Ramos (cell line): ENCODE data around the gene DGCR2.
"Not testable (repeated sequence)": the region's sequence is repeated elsewhere in the genome, so short reads cannot be mapped to it uniquely, and the experiment has no call there.

Experiments
- in situ Hi-C: fragments of 300-500 bp; cut with MboI; formaldehyde crosslinking; loops from one replicate; pipeline ENCODE4 v1.14.3; 2022; ENCODE audit warnings: low sequenced_read_pairs; ENCODE audit not compliant: unreplicated experiment

The DGCR2 gene

DNA sequence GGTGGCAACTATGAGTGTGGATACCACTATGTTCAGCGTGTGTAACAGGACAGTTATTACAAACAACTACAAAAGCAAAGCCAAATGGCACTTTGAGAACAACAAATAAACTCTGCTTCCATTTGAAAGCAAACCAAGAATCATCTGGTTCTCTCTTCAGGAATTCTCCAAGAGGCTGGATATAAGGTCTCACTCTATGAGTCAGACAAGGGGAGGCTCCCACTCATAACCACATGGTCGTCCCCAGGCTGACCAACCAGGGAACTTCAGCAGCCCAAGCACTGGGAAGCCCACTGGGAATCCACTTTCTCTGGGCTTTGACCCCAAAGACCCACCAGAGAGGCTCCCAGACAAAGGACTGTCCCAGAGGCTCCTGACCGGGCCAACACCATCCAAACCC lies 35.3 kb downstream of the DGCR2 start:
- in situ Hi-C loops, result no loop called here

DNA sequence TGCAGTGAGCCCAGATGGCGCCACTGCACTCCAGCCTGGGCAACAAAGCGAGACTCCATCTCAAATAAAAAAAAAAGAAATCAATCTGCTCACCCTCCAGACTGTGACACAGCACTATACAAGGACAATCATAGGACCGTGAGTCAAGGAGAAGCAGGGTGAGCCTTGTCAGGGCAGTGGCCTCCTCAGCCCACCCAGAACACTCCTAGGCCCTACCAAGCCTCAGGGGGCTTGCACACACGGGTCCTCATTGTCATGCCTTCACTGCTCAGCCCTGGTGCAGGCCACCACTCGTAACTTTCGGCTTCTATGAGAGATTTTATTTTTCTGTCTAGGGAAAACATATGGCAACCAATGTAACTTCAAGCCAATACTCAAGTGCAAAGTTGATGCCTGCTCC lies 35.8 kb downstream of the DGCR2 start:
- in situ Hi-C loops, result no loop called here

DNA sequence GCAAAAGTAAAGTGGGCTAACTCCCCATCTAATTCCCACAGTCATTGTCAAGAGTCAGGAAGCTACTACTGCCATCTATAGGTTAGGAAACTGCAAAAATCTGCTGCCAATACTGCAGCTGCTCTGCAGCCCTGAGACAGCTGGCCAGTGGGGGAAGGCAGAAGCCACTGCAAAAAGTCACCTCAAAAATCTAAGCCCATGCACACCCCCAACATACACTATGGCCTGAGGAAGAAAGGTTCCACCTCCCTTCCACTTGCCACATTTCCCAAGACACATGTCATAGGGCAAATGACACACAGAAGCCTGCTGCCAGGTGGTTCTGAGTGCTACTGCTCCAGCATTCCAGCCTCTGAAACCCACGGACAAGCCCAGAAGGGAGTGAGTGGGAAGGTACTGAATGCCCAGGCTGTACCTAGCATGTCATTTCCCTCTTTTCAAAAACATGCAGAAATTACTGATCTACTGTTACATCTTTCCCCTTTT lies 36.9 kb downstream of the DGCR2 start:
- in situ Hi-C loops, result no loop called here

DNA sequence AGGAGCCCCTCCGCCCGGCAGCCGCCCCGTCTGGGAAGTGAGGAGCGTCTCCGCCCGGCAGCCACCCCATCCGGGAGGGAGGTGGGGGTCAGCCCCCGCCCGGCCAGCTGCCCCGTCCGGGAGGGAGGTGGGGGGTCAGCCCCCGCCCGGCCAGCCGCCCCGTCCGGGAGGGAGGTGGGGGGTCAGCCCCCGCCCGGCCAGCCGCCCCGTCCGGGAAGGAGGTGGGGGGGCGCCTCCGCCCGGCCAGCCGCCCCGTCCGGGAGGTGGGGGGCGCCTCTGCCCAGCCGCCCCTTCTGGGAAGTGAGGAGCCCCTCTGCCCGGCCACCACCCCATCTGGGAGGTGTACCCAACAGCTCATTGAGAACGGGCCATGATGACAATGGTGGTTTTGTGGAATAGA lies 37.6 kb downstream of the DGCR2 start:
- in situ Hi-C loops, result not testable (repeated sequence)

DNA sequence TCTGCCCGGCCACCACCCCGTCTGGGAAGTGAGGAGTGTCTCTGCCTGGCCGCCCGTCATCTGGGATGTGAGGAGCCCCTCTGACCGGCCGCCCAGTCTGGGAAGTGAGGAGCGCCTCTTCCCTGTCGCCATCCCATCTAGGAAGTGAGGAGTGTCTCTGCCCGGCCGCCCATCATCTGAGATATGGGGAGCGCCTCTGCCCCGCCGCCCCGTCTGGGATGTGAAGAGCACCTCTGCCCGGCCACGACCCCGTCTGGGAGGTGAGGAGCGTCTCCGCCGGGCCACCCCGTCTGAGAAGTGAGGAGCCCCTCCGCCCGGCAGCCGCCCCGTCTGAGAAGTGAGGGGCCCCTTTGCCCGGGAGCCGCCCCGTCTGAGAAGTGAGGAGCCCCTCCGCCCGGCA lies 38.1 kb downstream of the DGCR2 start:
- in situ Hi-C loops, result not testable (repeated sequence)

DNA sequence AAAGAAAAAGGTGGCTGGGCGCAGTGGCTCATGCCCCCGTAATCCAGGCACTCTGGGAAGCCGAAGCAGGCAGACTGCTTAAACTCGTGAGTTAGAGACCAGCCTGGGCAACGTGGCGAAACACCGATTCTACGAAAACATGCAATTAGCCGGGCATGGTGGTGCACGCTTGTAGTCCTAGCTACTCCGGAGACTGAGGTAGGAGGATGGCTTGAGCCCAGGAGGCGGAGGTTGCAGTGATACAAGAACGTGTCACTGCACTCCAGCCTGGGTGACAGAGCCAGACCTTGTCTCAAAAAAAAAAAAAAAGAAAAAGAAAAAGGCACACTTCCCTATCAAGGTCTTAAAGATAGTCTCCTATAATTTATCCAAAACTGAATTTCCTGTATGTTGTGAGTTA lies 39.4 kb downstream of the DGCR2 start:
- in situ Hi-C loops, result no loop called here

DNA sequence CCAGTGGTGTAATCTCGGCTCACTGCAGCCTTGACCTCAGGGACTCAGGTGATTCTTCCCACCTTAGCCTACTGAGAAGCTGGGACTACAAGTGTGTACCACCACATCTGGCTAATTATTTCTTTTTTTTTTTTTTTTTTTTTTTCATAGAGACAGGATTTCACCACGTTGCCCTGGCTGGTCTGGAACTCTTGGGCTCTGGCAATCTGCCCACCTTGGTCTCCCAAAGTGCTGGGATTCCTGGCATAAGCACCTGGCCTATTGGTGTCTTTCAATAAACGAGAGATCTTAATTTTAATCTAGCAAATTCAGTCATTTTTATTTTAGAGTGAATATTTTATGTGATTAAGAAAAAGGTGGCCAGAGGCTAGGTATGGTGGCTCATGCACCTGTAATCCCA lies 40.1 kb downstream of the DGCR2 start:
- in situ Hi-C loops, result no loop called here

DNA sequence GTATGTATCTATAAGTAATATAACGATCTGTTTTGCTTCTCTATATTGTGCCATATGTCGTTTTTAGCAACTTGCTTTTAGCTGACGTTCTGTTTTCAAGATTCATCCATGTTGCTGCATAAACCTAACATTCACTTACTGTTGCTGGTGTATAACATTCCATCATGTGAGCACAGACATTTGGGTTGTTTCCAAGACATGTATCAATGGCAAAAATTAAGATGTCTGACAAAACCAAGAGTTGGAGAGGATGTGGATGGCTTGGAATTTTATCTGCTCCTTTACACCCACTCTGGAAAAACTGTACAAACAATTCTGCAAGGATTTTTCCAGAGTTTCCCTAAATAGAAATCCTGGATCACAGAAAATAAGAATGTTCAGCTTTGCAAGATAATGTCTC lies 40.9 kb downstream of the DGCR2 start:
- in situ Hi-C loops, result no loop called here

DNA sequence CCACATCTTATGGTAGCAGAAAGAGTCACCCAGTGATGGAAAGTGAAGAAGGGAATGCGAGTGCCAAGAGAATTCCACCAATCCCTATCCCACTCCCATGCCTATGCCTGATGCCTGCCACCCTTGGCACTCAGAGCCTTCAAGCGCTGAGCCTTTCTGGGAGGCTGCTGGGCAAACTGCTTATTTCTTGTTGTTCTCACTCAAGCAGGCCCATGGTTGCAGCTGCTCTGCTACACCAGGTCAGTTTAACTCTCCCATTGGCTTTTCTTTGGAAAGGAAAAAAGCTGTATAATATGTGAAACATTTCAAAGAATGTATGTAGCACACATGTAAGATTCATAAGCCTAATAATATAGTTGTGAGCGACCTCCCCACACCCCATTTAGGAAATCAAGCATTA lies 41.4 kb downstream of the DGCR2 start:
- in situ Hi-C loops, result no loop called here

DNA sequence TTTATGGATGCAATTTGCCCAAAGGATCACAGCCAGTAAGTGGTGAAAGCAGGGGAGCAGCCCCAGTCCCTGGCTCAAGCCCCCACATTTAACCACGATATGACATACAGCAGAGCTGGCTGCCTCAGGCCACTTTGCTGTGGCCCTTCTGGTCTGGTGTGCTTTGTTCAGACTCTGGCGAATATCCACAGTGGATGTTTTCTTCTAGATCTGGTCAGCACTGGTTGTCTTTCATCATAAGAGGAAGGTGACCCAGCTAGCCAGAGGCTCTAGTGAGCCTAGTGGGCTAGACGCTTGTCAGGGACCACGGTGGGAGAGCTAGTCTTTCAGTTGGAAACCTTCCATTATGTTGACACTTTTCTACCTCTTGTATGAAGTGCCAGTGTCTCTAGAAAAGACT lies 42.5 kb downstream of the DGCR2 start:
- in situ Hi-C loops, result no loop called here

DNA sequence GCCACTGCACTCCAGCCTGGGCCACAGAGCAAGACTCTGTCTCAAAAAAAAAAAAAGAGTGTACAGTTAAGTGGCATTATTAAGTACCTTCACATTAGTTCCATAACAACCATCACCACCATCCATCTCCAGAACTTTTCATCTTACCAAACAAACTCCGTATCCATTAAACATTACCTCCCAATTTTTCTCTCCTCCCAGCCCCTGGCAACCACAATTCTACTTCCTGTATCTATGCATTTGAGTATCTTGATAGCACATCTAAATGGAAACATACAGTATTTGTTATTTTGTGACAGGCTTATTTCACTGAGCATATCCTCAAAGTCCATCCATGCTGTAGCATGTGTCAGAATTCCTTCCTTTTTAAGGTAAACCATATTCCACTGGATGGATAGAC lies 46.8 kb downstream of the DGCR2 start:
- in situ Hi-C loops, result no loop called here

DNA sequence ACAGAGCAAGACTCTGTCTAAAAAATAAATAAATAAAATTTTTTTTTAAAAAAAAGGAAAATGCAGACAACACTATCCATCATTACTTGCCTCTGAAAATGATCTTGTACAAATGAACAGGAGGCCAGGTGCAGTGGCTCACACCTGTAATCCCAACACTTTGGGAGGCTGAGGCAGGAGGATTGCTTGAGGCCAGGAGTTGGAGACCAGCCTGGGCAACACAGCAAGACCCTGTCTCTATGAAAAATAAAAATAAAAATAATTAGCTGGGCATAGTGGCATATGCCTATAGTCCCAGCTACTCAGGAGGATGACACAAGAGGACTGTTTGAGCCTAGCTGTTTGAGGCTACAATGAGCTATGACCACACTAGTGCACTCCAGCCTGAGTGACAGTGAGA lies 49.4 kb downstream of the DGCR2 start:
- in situ Hi-C loops, result not testable (repeated sequence)

DNA sequence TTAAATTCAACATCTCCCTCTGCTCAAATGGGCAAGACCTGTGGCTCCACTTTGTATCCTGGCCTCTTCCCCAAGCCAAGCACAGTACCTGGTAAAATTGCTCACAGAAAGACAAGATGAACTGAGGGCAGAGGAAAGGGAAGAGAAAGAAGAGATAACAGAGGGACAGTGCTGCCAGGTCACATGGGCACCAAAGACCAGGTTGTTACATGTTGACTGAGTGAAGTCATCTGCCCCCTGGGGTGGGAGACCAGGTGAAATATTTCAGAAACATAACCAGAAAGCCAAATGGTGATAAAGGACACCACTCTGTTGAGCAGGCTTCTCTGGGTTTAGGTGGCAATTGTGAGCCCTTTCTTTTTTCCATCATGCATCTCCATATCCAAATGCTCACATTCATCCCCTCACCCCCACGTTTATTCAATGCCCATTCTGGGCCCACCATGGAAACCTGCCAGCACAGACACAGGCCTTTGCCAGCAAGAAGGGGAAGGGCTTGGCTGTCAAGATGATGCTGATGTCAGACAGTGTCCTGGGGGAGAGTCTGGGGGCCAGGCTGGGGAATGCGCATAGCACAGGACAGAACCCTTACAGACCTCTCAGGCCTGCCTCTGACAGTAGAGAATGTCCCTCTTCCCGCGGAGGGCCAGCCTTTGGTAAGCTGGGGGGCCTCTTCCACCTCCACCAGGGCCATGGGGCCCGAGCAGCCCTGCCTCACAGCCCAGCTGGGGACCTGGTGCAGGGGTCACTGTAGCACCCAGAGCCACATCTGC lies 51.6 kb downstream of the DGCR2 start:
- in situ Hi-C loops, result no loop called here

DNA sequence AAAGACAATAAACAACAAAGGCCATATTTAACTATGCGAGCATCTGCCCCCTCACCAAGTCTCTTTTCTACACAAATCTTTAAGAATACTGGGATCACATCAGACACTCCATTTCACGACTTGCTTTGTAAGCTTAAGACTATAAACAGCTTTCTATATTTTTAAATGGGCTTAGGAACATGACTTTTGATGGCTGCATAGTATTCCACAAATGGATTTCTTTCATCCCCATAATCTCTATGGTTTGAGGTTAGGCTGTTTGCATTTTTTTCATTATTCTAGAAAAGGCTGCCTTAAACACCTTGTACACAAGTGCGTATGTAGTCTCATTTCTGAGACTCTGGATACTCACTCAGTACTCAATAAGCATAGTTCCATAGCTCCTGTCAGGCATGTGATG lies 52.8 kb downstream of the DGCR2 start:
- in situ Hi-C loops, result no loop called here

DNA sequence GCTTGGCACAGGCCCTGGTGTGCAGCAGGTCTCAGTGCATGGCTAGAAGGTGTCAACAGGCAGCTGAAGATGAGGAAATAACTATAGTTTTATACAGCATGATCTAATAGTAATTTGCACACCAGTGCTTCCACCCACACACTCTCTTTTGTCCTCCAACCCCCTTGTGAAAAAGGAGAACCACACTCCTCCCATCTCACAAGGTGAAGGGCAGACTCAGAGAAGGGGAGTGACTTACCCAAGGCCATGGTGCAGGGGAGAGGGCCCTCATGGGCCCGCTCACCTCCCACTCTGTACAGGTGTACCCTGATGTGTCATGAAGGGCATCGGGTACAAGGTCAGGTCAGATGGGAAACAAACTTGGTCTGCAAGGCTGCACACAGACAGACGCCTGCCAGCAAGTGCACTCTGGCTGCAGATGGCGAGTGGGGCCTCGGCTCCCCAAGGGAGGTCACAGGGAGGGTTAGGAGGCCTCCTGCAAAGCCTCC lies 53.4 kb downstream of the DGCR2 start:
- in situ Hi-C loops, result no loop called here

DNA sequence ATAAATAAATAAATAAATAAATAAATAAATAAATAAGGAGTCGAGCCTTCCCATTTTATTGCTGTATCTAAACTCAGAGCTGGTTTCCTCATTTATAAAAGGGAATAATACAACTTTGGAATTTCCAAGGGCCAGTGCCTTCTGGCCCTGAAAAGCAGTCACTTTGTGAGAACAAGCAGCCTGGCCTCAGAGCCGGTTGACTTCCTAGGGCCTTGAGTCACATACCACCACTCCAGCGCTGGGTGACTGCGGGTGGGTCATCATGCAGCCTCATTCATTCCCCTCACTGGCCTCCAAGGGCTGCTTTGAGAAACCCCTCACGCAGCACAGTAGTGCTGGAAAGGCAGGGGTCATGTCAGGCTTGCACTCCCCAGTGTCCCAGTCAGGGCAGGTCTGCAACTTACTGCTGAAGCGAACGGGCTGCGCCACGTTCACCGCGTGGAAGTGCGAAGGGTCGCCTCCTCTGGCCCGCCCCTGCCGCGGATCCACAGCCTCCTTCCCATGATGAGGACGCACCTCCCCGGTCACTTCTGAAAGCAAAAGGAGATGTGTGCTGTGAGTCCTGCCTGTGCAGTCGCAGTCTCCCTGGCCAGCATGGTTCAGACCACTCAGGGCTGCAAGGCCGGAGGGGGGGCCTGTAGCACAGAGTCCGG lies 54.4 kb downstream of the DGCR2 start:
- in situ Hi-C loops, result no loop called here

DNA sequence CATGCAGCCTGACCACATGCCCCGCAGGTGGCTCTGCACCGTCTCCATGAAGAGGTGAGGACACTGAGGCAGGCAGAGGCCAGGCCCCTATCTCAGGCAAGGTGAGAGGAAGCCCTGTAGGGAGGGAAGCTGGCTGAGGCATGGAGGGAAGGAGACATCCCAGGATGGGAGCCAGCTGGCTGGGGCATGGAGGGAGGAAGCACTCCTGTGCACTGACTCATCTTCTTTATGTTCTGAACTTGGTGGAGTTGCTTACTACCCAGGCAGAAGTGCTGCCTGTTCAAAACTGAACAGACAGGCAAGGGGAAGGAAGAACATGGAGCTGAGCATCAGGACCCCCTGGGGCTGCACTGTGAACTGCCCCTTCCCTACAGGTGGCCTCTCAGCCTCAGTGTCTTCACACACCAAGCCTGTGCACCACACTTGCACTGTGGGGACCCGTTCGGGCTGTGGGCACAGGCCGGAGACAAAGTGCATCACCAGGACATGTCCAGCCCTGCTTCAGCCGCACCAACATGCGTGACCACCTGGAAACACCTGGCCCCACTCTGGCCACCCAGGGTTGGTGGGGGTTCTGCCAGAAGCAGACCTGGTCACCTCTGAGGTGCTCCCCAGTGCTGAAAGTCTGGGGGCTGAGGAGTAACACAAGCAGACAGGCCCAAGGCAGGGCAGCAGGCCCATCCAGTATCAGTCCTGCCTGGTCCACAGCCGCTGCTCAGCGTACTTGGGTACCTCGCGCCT lies 55.5 kb downstream of the DGCR2 start:
- in situ Hi-C loops, result no loop called here

DNA sequence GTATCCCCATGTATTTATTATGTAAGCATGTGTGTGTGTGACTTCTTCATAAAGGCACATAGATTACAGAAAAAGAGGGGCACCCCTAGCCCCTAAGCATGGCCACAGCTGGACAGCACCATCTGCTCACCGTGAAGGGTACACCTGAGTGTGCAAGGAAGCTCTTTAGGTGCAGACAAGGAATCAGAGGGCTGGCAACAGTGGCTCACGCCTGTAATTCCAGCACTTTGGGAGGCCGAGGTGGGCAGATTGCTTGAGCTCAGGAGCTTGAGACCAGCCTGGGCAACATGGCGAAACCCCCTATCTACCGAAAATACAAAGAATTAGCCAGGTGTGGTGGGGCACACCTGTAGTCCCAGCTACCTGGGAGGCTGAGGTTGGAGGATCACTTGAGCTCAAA lies 56.3 kb downstream of the DGCR2 start:
- in situ Hi-C loops, result no loop called here

DNA sequence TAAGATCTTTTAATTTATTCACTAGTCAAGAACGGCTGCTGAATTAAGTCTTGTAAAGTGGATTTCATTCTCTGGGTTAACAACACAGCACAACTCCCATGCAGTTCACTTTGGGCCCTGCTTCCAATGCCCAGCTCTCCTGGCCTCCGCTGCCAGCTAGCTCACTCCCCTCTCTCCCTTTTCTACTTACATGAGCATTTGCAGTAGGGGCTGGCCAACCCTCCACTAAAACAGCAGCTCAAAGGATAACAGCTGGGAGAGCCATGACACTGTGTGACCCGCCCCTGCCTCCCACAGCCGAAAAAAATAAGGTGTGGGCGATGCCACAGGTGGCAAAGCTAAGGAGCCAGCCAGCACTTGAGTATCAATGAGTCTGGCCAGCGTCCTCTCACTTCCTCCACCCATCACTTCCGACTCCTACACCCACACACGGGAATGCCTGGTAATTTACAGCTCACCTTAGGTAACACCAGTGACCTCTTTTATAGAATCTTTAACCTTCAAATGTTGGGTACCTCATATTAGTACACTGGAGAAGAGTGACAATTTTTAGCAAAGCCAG lies 56.8 kb downstream of the DGCR2 start:
- in situ Hi-C loops, result no loop called here

DNA sequence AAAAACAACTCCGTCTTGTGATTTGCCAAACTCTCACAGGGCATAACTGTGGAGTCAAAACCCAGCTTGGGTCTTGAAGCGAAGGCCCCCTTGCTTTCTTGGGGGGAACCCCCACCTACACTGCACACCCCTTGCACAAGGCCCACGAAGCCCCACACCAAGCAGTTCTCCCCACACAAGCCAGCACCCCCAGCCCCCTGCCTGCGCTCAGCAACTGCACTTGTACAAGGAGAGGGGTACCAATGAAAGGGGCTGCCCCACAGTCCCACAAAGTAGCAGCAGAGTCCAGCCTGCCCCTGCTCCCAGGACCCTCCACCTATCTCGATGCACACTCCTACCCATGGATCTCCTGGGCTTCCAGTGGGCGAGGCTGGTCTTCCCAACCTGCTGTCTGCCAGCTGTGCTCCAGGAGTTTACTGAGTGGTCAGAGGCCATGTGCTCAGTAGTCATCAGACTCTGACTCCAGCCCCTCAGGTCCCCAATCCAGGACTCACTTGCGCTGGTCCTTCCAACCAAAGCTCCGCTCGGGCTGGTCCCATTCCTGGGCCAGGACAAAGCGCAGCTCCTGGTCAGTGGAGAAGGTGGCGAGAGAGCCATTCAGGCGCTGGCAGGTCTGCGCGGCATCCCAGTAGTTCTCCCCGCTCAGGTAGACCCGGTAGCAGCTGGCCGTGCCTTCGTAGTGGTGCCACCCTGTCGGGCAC lies 57.7 kb downstream of the DGCR2 start:
- in situ Hi-C loops, result no loop called here
